KG1 (cell line): Measurements from ENCODE around the gene GPR135.

Source experiments
- DNase-seq: peaks from one replicate; lab custom pipeline; 2025; lab: John Stamatoyannopoulos, UW

GPR135 gene

GRCh38 chr14:59424341-59425071, 40.7 kb downstream of the GPR135 start:
- no peak for DNase-seq

GRCh38 chr14:59422069-59422881, 42.9 kb downstream of the GPR135 start:
- DNase-seq = no peak

GRCh38 chr14:59419303-59419702, 45.9 kb downstream of the GPR135 start:
- no peak for DNase-seq

- DNase-seq = no peak
Observed at GRCh38 chr14:59417311-59417710, 47.9 kb downstream of the GPR135 start.

- no peak for DNase-seq
Observed at GRCh38 chr14:59415836-59416602, 49.2 kb downstream of the GPR135 start.
